GM18870 (cell line): Measurements from ENCODE around the gene MED13L.

Experiments
- ATAC-seq: cut with Tn5 transposase; IDR thresholded peaks from one replicate; pipeline ENCODE4 v1.9.1; 2021; ENCODE audit warnings: moderate library complexity; ENCODE audit not compliant: unreplicated experiment

The MED13L gene

DNA sequence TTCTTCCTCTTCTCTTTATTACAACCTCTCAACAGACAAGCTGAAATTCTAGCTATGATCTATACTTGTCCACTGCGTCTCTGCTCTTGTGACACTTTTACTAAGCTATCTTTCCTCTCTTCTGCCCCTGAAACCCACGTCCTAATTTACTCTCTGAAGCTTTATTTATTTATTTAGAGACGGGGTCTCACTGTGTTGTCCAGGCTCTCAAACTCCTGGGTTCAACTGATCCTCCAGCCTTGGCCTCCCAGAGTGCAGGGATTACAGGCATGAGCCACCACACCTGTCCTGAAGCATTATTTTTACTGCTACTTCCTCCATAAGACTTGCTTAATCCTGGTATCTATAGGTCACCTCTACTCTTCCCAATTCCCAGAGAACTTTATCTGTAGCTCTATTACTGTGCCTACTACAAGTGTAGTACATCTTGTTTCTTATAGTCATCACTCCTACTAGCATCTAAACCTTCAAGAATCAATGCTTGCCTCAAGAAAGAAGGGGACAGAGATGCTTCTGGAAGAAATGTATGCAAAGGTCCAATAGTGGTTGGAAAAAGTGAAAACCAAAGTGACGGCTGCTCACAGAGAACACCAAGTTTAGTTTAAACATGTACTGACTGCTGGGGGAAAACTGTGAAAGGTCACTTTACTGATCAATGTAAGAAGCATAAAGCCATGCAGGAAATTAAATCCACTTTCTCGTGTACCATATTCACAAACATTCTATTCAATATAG is 61.3 kb downstream of the MED13L start:
- no peak for ATAC-seq

DNA sequence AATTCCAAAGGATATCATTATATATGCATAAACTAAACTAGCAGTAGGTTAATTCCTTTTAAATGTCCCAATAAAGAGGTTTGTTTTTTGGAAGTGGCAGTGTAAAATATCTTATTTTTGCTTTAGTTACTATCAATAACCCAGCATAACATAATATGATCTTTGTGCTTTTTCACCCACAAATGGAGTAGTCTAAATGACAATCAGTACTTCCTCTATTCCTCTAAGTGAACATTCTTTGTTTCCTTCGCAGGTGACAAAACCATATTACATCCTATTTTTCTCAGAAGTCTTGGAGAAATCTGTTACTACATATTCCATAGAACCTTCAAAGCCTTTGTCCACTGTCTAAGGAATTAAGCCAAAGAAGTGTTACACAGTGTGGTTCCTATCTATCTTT is 62.5 kb downstream of the MED13L start:
- ATAC-seq, result no peak

DNA sequence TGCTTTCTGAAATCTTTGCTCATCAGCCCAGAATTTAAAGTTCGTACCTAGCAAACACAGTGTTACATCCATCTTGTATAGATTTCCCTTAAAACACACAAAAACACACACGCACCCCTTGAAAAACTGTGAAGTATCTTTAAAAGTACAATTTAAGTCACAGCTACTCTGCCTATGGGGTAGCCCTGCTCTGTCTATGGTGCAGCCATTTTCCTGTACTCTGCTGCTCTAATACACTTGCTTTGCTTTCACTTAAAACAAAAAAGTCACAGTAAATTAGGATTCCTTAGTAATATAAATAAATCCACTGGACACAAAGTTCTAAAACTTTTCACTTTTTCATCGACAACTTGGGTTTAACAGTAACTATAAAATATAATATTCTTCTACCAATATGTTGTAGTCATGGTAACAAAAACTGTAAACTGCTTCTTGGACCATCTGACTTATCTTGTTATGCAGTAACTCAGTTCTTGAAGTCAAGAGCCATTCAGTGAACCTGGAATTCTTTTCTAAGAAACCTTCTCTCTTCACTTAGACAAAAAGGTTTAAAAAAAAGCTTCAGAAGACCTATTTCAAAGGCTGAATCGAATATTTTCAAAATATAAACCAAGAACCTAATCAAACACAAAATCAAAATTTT is 63.5 kb downstream of the MED13L start:
- no peak for ATAC-seq

DNA sequence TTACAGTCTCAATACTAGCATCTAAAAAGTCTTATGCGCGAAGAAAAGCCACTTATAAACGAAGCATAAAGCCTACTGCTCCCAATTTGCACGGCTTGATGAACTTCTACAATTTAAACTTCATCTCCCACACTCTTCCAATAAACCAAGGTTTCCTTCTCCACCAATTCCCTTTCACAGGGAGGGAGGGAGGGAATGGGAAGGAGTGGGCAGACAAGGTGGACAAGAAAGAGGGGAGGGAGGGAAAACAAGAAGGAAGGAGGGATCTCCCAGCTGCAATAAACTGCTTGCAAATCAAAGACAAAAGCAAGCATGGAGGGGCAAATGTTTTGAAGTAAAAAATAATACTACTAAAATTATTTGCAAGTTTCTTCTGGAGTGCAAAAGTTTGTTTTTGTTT is 64.5 kb downstream of the MED13L start:
- no peak for ATAC-seq

DNA sequence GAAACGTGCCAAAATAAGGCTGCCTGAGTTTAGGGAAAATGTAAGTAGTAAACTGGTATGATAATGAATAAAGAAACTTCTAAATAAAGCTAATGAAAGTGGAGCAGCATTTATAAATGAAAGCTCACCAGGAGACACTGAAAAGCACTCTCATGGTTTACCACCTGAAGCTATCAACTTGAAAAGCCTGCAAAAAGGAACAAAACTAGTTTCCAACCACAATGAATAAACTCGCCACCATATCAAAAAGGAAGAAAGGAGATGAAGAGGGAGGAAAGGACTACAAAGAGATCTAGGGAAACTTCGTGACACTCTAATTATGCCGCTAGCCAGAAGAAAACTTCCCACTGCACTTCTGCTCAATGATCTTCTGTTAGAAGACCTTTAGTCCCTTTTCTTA is 66.7 kb downstream of the MED13L start:
- no peak for ATAC-seq

DNA sequence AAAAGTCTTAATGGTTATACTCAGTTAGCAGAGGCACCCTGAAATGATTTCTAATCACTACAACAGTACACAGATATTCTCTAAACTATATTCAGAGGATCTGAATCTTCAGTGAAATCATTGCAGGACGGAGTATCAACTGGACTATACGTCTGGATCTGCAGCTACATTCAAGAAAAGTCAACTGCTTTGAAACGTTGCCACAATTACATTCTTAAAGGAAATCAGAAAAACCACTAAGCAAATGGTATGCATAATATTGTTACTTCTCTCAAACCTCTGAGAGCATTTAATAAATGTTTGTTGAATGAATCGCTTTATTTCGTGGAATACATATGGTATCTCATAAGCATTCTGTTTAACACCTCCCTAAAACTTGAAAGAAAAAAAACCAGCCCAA is 67.4 kb downstream of the MED13L start:
- no peak for ATAC-seq

DNA sequence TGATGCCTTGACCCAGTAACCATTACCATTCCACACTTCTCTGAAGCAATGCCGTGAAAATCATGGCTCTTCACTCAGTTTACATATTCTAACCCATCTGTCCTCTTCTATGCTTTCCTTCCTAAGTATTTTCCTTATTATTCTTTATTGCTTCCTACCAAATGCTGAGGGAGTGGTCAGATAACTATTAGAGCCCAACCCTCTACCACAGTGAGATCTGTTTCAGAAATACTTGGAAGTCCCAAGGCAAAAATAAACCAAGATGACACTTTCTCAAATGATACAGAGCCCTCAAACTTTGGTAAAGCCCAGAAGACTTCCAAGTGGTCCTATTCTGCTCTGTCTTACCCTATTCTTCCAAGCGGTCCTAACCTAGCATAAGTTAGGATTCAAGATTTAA is 68.0 kb downstream of the MED13L start:
- ATAC-seq, result no peak

DNA sequence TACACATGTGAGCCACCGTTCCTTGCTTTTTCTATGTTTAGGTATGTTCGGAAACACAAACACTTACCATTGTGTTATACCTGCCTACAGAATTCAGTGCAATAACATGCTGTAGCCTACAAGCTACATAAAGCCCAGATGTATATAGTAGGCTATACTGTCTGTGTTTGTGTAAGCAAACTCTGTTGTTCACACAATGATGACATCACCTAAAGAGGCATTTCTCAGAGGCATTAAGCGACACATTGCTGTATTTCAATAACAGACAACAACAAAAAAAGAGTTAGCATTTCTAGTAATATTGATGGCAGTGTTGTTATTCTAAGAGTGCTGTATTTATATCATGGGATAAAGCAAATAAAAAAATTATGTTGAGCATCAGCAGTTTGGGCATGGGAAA is 70.2 kb downstream of the MED13L start:
- no peak for ATAC-seq

DNA sequence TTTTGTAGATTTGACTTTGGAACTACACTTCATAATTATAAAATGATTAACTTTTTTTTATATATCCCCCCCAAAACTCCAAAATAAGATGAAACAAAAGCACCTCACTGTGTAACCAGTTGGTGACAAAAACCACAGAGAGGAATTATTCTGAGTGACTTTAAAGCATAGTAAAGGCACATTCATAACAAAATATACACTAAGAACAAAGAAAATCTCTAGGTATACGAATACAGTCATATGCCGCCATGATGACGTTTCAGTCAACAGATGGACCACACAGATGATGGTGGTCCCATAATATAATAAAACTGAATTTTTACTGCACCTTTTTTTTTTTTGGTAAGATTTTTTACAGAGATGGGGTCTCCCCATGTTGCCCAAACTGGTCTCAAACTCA is 70.7 kb downstream of the MED13L start:
- ATAC-seq, result no peak

DNA sequence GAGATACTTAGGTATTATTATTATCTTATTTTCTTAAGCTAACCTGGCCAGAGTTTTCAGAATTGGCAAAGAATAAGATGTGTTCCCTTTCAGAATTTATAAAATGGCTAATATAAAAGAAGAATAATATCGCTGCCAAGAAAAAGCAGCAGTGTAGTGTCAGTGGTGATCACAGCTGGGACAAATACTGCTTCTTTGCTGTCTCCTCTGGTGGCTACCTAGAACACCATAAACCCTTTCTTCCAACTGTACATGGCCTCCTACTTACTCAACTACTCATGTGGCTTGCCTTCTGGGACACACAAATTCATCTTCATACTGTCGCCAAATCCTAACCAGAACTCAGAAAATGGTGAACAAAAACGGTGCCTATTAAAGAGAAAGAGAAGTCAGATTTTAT is 72.7 kb downstream of the MED13L start:
- ATAC-seq, result no peak

DNA sequence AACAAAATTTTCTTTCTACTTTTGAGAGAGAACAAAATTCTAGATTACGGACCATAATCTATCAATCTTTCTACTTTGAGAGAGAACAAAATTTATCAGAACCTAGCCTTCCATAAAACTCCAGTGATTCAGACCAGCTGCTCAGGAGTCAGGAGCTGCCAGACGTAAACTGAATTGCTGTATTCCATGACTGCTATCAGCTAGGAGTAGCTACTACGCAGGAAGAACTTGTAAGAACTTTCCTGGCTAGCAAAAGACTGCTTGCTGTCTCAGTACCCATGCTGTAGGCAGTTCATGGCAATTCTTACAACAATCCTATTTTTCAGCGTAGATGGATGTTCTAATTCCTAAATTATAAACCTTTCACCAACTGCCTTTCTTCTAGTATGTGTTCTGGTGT is 73.3 kb downstream of the MED13L start:
- ATAC-seq, result no peak

DNA sequence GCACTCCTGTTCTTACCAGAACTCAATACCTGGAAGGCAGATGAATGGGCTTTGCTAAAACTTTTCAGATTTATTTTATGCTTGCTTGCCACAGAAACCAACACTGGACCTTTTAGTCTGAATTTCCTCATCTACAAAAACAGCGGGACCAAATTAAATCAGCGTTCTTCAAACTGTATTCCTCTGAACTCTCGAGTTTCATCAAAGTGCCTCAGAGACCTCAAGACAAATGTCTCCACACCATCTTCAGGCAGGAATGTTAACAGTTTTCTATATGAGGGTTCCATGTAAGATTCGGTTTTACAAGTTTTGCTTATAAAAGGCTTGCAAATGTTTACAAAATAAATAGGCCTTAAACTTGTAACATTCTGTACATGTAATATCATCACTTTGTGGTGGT is 74.6 kb downstream of the MED13L start:
- ATAC-seq, result no peak

DNA sequence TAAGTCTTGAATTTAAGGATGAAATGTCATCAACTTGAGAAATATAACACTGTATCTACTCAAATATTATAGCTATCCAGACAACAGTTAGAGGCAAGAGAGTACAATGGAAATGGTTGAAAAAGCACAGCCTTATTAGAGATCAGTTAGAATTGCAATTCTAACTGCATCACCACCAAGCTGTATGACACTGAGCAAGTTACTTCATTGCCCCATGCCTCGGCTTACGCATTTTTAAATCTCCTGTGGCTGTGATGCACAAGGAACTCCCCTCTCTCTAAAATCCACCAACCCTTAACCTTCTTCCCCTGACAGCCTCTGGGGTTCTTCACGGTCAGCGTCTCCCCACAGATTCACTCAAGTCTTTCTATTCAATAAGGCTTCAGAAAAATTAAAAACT is 75.1 kb downstream of the MED13L start:
- ATAC-seq, result no peak

DNA sequence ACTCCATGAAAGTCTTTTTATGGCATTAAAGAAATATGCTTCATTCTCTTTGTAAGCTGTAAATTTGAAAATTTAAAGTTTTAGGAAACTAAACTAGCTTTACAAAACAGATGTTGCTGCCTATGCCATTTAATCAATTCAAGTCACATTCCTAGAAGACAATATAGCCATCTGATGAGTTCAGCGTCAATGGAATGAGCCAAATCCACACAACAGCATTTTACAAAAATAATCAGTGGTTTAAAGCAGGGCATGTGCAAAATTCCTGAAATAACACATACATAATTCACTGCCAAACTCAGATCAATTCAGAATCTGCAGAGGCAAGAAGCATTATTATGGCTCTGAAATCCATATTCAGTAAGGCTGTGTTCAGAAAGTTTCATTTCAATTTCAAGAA is 75.6 kb downstream of the MED13L start:
- ATAC-seq, result no peak

DNA sequence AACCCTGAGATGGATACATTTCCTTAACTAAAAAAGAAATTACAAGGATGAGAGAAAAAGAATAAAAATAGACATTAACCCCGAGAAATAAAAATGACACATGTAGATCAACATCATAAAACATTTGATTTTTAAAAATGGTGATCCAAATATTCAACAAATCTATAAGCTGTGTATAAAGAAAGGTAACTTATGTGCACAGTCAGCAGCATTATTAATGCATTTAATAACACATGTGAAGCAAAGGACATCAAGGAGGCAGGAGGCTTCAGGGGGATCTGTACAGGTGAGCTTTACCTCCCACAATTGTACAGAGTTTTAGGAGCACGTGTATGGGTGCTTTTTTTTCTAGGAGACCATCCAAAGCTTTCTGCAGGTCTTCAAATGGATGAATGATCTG is 76.1 kb downstream of the MED13L start:
- ATAC-seq, result no peak

DNA sequence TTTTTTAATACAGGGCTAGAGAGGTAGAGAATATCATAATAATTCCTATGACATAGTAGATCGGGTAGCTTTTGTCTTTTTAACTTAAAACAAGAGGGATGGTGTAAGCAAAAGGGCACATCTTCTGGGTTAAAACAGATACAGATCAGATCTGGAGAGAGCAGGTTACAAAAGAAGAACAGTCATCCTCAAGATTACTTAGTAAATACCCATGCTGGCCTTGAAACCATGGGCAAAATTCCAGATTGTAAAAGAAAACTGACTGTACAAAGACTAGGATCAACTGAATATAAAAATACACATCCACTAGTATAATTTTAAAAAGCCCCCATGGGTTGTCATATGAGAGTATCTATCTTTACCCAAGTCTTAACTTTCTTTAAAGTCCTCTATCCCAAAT is 76.7 kb downstream of the MED13L start:
- no peak for ATAC-seq

DNA sequence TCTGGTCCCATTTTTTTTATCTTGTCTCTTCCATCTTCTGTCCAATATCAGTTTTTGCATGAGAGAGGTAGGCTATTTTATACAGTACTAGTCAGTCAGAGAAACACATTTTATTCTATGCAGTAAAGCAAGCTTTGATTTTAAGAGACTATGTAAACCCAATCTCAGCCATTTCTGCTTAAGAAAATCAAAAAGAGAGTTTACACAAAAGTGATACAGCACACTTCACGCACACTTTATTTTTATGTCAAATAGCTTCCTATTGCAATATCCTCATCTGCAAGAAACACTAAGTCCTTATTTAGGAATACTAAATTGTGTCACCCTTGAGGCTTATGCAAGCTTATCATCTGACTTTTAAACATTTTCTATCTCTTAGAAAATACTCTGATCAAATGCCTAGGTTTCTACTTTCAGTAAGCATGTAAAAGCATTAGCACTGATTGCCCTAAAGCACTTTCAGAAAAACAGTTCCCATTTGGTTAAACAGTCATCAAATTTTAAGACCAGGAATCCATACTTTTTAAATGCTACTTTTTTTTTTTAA is 78.3 kb downstream of the MED13L start:
- no peak for ATAC-seq

DNA sequence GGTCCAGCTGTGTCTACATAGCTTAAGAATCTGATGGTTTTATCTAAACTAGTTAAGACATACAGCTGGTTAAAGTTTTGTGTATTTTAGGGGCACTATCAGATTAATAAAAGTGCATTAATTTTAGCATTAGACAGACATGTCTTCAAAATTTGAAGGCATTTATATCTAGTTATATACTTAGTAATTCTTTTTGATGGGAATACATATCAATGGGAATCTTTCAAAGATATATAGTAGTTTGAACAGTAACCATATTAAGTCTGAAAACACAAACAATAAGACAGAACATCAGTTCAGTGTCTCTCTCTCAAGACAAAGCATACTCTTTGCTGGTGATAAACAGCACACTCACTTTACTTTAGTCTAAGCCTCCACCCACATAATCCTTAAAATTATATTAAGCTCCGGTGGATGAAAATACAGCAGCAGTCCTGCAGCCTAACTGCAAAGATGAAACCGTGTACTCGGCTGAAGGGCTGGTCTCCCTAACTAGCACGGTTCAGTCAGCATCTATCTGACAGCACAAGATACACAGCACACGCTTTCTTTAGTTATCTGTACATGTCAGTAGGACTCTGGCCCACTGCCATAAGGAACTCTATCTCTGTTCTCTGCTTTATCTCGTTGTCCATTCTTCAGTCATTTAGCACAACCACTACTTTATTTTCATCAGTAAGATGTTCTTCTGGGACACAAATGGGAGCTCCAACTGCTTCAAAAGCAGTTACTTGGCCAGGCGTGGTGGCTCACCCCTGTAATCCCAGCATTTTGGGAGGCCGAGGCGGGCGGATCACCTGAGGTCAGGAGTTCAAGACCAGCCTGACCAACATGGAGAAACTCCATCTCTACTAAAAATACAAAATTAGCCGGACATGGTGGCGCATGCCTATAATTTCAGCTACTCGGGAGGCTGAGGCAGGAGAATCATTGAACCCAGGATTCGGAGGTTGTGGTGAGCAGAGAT is 80.5 kb downstream of the MED13L start:
- ATAC-seq, result no peak

DNA sequence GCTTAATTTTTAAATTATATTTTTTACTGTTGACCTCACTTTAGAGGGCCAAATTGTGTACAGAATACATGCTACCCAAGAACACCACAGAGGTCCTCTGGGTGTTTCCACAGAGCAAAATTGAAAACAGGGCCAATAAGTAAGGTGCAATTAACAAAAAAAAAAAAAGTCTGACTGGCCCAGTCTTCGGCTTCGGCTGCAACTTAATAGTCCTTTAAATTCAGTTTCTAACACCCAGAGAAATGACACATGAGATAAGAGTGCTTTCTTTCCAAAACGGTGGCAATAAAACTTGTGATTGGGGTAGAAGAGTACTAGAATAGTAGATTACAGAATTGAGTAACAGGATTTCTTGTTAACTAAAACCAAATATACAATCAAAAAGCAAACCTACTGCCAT is 81.3 kb downstream of the MED13L start:
- ATAC-seq, result no peak

DNA sequence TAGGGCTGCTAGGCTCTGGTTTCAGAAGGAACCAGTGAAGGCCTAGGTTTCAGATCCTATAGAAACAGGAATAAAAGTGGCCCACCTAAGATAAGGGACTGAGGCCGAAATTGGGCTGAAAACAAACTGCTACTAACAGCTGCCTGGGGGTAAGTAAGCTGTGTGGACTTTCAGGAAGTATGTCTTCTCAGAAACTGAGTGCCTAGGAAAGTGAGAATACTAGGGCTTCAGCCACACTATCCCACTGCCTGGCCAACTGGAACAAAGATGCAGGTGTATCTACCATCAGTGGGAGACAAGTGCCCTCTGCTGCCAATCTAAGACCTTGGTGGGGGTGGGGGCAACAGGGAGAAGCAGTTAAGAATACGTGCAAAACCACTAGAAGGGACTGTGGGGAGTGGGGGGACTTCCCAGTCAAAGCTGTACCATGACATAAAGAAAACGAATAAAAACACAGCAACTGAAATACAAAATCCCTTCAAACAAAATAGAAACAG is 82.5 kb downstream of the MED13L start:
- peak; percentile 86 for ATAC-seq

DNA sequence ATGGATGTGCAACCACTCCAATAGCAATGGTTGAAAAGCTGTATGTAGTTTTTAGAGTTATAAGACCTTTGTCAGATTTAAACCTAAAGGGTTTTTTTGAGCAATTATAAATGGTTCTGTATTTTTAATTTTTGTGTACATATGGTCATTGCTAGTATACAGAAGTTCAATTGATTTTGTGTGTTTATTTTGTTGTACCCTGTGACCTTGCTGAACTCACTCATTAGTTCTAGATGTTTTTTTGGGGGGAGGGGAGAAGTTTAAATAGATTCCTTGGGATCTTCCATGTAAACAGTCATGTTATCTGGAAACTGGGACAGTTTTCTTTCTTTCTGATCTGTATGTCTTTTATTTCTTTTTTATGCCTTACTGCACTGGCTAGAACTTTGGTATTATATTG is 87.8 kb downstream of the MED13L start:
- ATAC-seq, result no peak
